DOHH2 (cell line): ENCODE data around the gene PDE8B.

Experiments
- EZH2phosphoT487 ChIP-seq: fragments of 200-600 bp; sonication (generic); IDR thresholded peaks from 2 replicates; pipeline ENCODE4 v1.6.1; 2017; ENCODE audit warnings: borderline replicate concordance, mild to moderate bottlenecking, antibody characterized with exemption, low read length, moderate library complexity, mixed read lengths
- TF ChIP-seq, protein P1 (sequence below): fragments of 200-600 bp; sonication (generic); IDR thresholded peaks from one replicate; pipeline ENCODE4 v1.5.1; 2014; ENCODE audit warnings: antibody characterized with exemption, mild to moderate bottlenecking, low read depth, low read length; ENCODE audit not compliant: poor library complexity, severe bottlenecking

DNA sequence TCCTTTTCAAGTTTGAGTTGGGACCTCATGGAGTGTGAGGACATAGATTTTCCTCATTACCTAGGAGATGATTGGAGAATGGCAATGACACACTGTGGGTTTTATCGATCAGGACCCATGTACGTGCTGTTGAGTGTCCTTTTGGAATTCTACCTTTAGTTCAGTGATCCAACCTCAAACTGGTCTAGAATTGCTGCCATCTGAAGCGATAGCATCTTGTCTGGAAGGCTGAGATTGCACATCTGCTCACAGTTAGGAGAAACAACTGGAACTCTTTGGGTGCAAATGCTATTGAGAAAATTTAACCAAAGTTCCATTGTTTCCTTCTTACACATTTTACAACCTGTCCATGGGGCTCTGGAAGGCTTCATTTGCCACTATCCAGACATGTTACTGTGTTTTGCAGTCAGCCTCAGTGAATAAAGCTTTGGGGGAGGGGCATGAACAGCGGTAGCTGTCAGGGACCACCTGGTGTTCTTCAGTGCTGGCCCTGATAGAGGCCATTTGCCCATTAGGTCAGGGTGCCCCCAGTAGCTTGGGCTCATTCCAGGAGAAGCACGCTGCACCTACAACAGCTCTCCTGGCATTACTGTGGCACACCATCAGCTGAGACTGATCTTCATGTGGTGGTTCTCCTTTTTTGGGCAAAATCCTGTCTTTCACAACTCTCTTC lies 123.1 kb downstream of the PDE8B start:
- TF ChIP-seq, protein P1, sequence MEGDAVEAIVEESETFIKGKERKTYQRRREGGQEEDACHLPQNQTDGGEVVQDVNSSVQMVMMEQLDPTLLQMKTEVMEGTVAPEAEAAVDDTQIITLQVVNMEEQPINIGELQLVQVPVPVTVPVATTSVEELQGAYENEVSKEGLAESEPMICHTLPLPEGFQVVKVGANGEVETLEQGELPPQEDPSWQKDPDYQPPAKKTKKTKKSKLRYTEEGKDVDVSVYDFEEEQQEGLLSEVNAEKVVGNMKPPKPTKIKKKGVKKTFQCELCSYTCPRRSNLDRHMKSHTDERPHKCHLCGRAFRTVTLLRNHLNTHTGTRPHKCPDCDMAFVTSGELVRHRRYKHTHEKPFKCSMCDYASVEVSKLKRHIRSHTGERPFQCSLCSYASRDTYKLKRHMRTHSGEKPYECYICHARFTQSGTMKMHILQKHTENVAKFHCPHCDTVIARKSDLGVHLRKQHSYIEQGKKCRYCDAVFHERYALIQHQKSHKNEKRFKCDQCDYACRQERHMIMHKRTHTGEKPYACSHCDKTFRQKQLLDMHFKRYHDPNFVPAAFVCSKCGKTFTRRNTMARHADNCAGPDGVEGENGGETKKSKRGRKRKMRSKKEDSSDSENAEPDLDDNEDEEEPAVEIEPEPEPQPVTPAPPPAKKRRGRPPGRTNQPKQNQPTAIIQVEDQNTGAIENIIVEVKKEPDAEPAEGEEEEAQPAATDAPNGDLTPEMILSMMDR = no peak
- no peak for TF ChIP-seq EZH2phosphoT487
